Frontal cortex (tissue), 4 donors: ENCODE results near the gene ZDHHC7. TPM values are rescaled to one million over a fixed set of nuclear protein-coding genes. Genes with fewer than 3 reads are reported as not detected.

ENCODE experiments used
- DNase-seq, 2 donors: peaks; one replicate each; pipeline ENCODE4 v3.0.0; 2012; ENCODE audit warnings: low spot score in 2 of 2
- FAIRE-seq: peaks from 2 replicates; lab custom pipeline; 2012; peaks lifted over from hg19 to GRCh38; lab: Jason Lieb, UNC
- total RNA-seq: library from RNA; depleted of rRNA; stranded (reverse); fragments of >200 nt; gene quantifications from one replicate; pipeline ENCODE4 v1.2.3, GENCODE V29; 2014
- donor health status: control.
- donor health status: control.
- donor health status: control.

Gene ZDHHC7
- total RNA-seq, 1 donor from 2014 or later = 19.6 TPM

- no peak for FAIRE-seq
- DNase-seq = no peak
These were observed 83.4 kb downstream of the ZDHHC7 start for GRCh38 chr16:84927621-84928591.

GRCh38 chr16:84926462-84926861, 84.9 kb downstream of the ZDHHC7 start:
- no peak for FAIRE-seq
- no peak for DNase-seq

- DNase-seq (no peak), FAIRE-seq (no peak)
These were observed 85.5 kb downstream of the ZDHHC7 start for GRCh38 chr16:84925773-84926372.

GRCh38 chr16:84925092-84925772, 86.1 kb downstream of the ZDHHC7 start:
- DNase-seq (no peak), FAIRE-seq (no peak)

- no peak for FAIRE-seq
- no peak for DNase-seq
These were observed 86.8 kb downstream of the ZDHHC7 start for GRCh38 chr16:84924331-84925091.

Other genes starting within 250 kb of the ZDHHC7 start
- gene CRISPLD2, start 191.6 kb downstream of the ZDHHC7 start, total RNA-seq = 3.3 TPM
- 55.8 TPM for gene KIAA0513, start 16.3 kb upstream of the ZDHHC7 start, total RNA-seq
- 0.41 TPM for gene CIBAR2, start 100.9 kb upstream of the ZDHHC7 start, total RNA-seq